GM19043 (cell line): ENCODE results near the gene CNOT8.
A peak's percentile ranks its signal among the peaks of the same experiment; 100 is the strongest.
"Not testable (repeated sequence)": the region's sequence is repeated elsewhere in the genome, so short reads cannot be mapped to it uniquely, and the experiment has no call there.

Source experiments
- ATAC-seq: cut with Tn5 transposase; IDR thresholded peaks from one replicate; pipeline ENCODE4 v1.9.1; 2021; ENCODE audit warnings: low read depth; ENCODE audit not compliant: unreplicated experiment

The CNOT8 gene

GRCh38 chr5:154834053-154834452 is 24.4 kb upstream of the CNOT8 start:
- ATAC-seq: no peak

- ATAC-seq: not testable (repeated sequence)
Measured at GRCh38 chr5:154835701-154836052, 22.8 kb upstream of the CNOT8 start.

GRCh38 chr5:154836225-154836624 is 22.2 kb upstream of the CNOT8 start:
- no peak for ATAC-seq

GRCh38 chr5:154837009-154837901 is 21.2 kb upstream of the CNOT8 start:
- ATAC-seq: no peak

- ATAC-seq: no peak
Measured at GRCh38 chr5:154840435-154841272, 17.8 kb upstream of the CNOT8 start.

- ATAC-seq: no peak
Measured at GRCh38 chr5:154841273-154841661, 17.2 kb upstream of the CNOT8 start.

GRCh38 chr5:154842689-154843530 is 15.5 kb upstream of the CNOT8 start:
- no peak for ATAC-seq

GRCh38 chr5:154844809-154845208 is 13.6 kb upstream of the CNOT8 start:
- ATAC-seq: no peak

- no peak for ATAC-seq
Measured at GRCh38 chr5:154849264-154849785, 9.1 kb upstream of the CNOT8 start.

GRCh38 chr5:154849791-154850201 is 8.6 kb upstream of the CNOT8 start:
- no peak for ATAC-seq

- ATAC-seq: no peak
Measured at GRCh38 chr5:154850255-154851062, 8.0 kb upstream of the CNOT8 start, which contains the start of gene FAXDC2. TSS of gene FAXDC2 (minus strand) at chr5:154850603. CDS start at chr5:154838178, 12,425 bp downstream.

GRCh38 chr5:154851351-154851750 is 7.1 kb upstream of the CNOT8 start:
- no peak for ATAC-seq

- peak; percentile 53 for ATAC-seq
Measured at GRCh38 chr5:154857530-154858296, 714 bp upstream of the CNOT8 start.

GRCh38 chr5:154858972-154859871 is 795 bp downstream of the CNOT8 start:
- no peak for ATAC-seq

- ATAC-seq: no peak
Measured at GRCh38 chr5:154860123-154860522, 1.7 kb downstream of the CNOT8 start.

GRCh38 chr5:154860765-154861164 is 2.3 kb downstream of the CNOT8 start:
- ATAC-seq: no peak

GRCh38 chr5:154861946-154862345 is 3.5 kb downstream of the CNOT8 start:
- ATAC-seq: no peak

GRCh38 chr5:154862766-154863165 is 4.3 kb downstream of the CNOT8 start:
- ATAC-seq: no peak
